HEK293 (cell line): ENCODE measurements around the gene C1orf74.

Source experiments
- CTCF ChIA-PET: fragments of 350-600 bp; formaldehyde crosslinking; extraction: SDS; loops from one replicate; lab custom pipeline; 2021; ENCODE audit warnings: antibody characterized with exemption; lab: Yijun Ruan, JAX
- POLR2A ChIA-PET: fragments of 300-600 bp; formaldehyde crosslinking; extraction: SDS; loops from one replicate; lab custom pipeline; 2020; ENCODE audit warnings: antibody characterized with exemption, inconsistent platforms; lab: Yijun Ruan, JAX
- H3K27ac ChIP-seq: fragments of 200-500 bp; sonication (Bioruptor generic); 2 replicates; pipeline ENCODE4 v1.5.1; 2014; ENCODE audit warnings: low read depth, low read length, control low read depth, inconsistent platforms; ENCODE audit errors: extremely low read depth
- H3K36me3 ChIP-seq, 2 experiments: fragments of 200-500 bp in 1 of 2; sonication (Bioruptor generic) in 1 of 2; 1 replicate in 1 of 2; 2 replicates in 1 of 2; pipeline ENCODE4 v1.5.1; 2014 to 2017; ENCODE audit warnings: inconsistent platforms in 2 of 2, low read length in 2 of 2; ENCODE audit not compliant: control insufficient read depth in 2 of 2, insufficient read depth in 1 of 2
- H3K4me1 ChIP-seq: fragments of 200-500 bp; sonication (Bioruptor generic); 2 replicates; pipeline ENCODE4 v1.5.1; 2014; ENCODE audit warnings: mild to moderate bottlenecking, low read length, inconsistent platforms; ENCODE audit not compliant: control insufficient read depth, insufficient read depth
- H3K4me3 ChIP-seq: 2 replicates; pipeline ENCODE4 v1.5.1; 2011; ENCODE audit warnings: low read depth, mild to moderate bottlenecking, control low read depth, low read length, moderate library complexity
- H3K9me3 ChIP-seq: fragments of 200-500 bp; sonication (Bioruptor generic); 2 replicates; pipeline ENCODE4 v1.5.1; 2014; ENCODE audit warnings: low read depth, low read length, inconsistent platforms; ENCODE audit not compliant: control insufficient read depth, insufficient read depth
- CTCF ChIP-seq: fragments of 450-650 bp; formaldehyde crosslinking; IDR thresholded peaks from 2 replicates; pipeline ENCODE4 v1.5.1; 2016; ENCODE audit warnings: missing biosample characterization, missing genetic modification characterization
- HOXA7 ChIP-seq: sonication (generic); formaldehyde crosslinking; IDR thresholded peaks from 2 replicates; pipeline ENCODE4 v1.8.1; 2022; ENCODE audit warnings: missing genetic modification reagents, borderline replicate concordance
- HOXC10 ChIP-seq: sonication (generic); formaldehyde crosslinking; IDR thresholded peaks from 2 replicates; pipeline ENCODE4 v1.8.1; 2023; ENCODE audit warnings: mild to moderate bottlenecking, missing genetic modification reagents
- HOXD13 ChIP-seq: sonication (generic); formaldehyde crosslinking; IDR thresholded peaks from 2 replicates; pipeline ENCODE4 v1.8.0; 2022; ENCODE audit warnings: missing genetic modification reagents, borderline replicate concordance
- KLF9 ChIP-seq: fragments of 450-650 bp; formaldehyde crosslinking; IDR thresholded peaks from 2 replicates; pipeline ENCODE4 v1.5.1; 2016; ENCODE audit warnings: missing biosample characterization, missing genetic modification characterization, low read depth
- REST ChIP-seq: fragments of 450-650 bp; formaldehyde crosslinking; IDR thresholded peaks from 2 replicates; pipeline ENCODE4 v1.5.1; 2016; ENCODE audit warnings: missing biosample characterization, missing genetic modification characterization
- ZBTB20 ChIP-seq: fragments of 450-650 bp; formaldehyde crosslinking; IDR thresholded peaks from 2 replicates; pipeline ENCODE4 v1.5.1; 2016; ENCODE audit warnings: missing biosample characterization, missing genetic modification characterization
- ZFP3 ChIP-seq: fragments of 450-650 bp; formaldehyde crosslinking; IDR thresholded peaks from 2 replicates; pipeline ENCODE4 v1.5.1; 2016; ENCODE audit warnings: low read depth, missing biosample characterization, missing genetic modification characterization
- ZNF121 ChIP-seq: fragments of 450-650 bp; formaldehyde crosslinking; IDR thresholded peaks from 2 replicates; pipeline ENCODE4 v1.5.1; 2016; ENCODE audit warnings: missing biosample characterization, missing genetic modification characterization
- ZNF133 ChIP-seq: fragments of 450-650 bp; formaldehyde crosslinking; IDR thresholded peaks from 2 replicates; pipeline ENCODE4 v1.5.1; 2016; ENCODE audit warnings: missing biosample characterization, missing genetic modification characterization
- ZNF426 ChIP-seq: fragments of 450-650 bp; formaldehyde crosslinking; IDR thresholded peaks from 2 replicates; pipeline ENCODE4 v1.5.1; 2017; ENCODE audit warnings: missing biosample characterization, missing genetic modification characterization, mild to moderate bottlenecking, inconsistent platforms, moderate library complexity
- ZNF449 ChIP-seq: fragments of 450-650 bp; formaldehyde crosslinking; IDR thresholded peaks from 2 replicates; pipeline ENCODE4 v1.5.1; 2017; ENCODE audit warnings: missing biosample characterization, mild to moderate bottlenecking, missing genetic modification characterization, moderate library complexity
- ZNF488 ChIP-seq: fragments of 450-650 bp; formaldehyde crosslinking; IDR thresholded peaks from 2 replicates; pipeline ENCODE4 v1.5.1; 2016; ENCODE audit warnings: missing biosample characterization, missing genetic modification characterization
- ZNF549 ChIP-seq: fragments of 450-650 bp; IDR thresholded peaks from 2 replicates; pipeline ENCODE4 v1.5.1; 2018; ENCODE audit warnings: missing biosample characterization, missing genetic modification characterization, mild to moderate bottlenecking, inconsistent platforms, moderate library complexity
- ZNF555 ChIP-seq: fragments of 450-650 bp; formaldehyde crosslinking; conservative IDR thresholded peaks from 2 replicates; pipeline ENCODE4 v1.5.1; 2017; ENCODE audit warnings: missing biosample characterization, mild to moderate bottlenecking, missing genetic modification characterization, inconsistent platforms
- ZNF623 ChIP-seq: fragments of 450-650 bp; formaldehyde crosslinking; IDR thresholded peaks from 2 replicates; pipeline ENCODE4 v1.5.1; 2016; ENCODE audit warnings: missing biosample characterization, missing genetic modification characterization
- ZNF664 ChIP-seq: fragments of 450-650 bp; formaldehyde crosslinking; IDR thresholded peaks from 2 replicates; pipeline ENCODE4 v1.5.1; 2016; ENCODE audit warnings: missing biosample characterization, missing genetic modification characterization
- ZNF791 ChIP-seq: fragments of 450-650 bp; formaldehyde crosslinking; IDR thresholded peaks from 2 replicates; pipeline ENCODE4 v1.5.1; 2016; ENCODE audit warnings: missing biosample characterization, missing genetic modification characterization
- ZNF837 ChIP-seq: fragments of 450-650 bp; formaldehyde crosslinking; IDR thresholded peaks from 2 replicates; pipeline ENCODE4 v1.5.1; 2016; ENCODE audit warnings: missing biosample characterization, missing genetic modification characterization
- ZSCAN4 ChIP-seq: fragments of 450-650 bp; formaldehyde crosslinking; IDR thresholded peaks from 2 replicates; pipeline ENCODE4 v1.5.1; 2017; ENCODE audit warnings: missing biosample characterization, missing genetic modification characterization

C1orf74 gene

GRCh38 chr1:209738270-209738669 lies 46.1 kb downstream of the C1orf74 start:
- H3K36me3 ChIP-seq, result no peaks in the 10 kb centered on the region
- TF ChIP-seq ZNF791 (tag by site-specific recombination) (no peak), REST (no peak), ZNF488 (tag by site-specific recombination) (no peak), ZNF664 (no peak), ZNF549 (tag by site-specific recombination) (no peak), ZNF121 (tag by site-specific recombination) (no peak), HOXD13 (CRISPR knock-in tag) (no peak), ZNF837 (tag by site-specific recombination) (no peak), HOXA7 (no peak), CTCF (no peak), ZBTB20 (no peak), ZFP3 (no peak), KLF9 (tag by site-specific recombination) (no peak), ZNF449 (no peak), ZNF623 (tag by site-specific recombination) (no peak), ZNF426 (tag by site-specific recombination) (no peak), ZSCAN4 (tag by site-specific recombination) (no peak), ZNF133 (tag by site-specific recombination) (no peak), HOXC10 (CRISPR knock-in tag) (no peak), ZNF555 (tag by site-specific recombination) (no peak)
- TF ChIP-seq, all 188 proteins: peak for 0
- no peaks in the 10 kb centered on the region for H3K9me3 ChIP-seq
- H3K4me3 ChIP-seq, result no peak overlapping the region
- H3K27ac ChIP-seq, result no peak overlapping the region
- ChIA-PET CTCF (interaction anchor here (0.6 to 2.4 kb wide), 3 partner anchors 10 to 162 kb away, joined by 4 to 10 read pairs (median 5); no protein-coding TSS in a partner anchor), POLR2A (no interaction called here)
- no peaks in the 10 kb centered on the region for H3K4me1 ChIP-seq
